CD4-positive, alpha-beta T cell (primary cell): ENCODE data around the gene OSM. TPM values are rescaled to one million over a fixed set of nuclear protein-coding genes. Genes with fewer than 3 reads are reported as not detected.

Experiments
- ATAC-seq: fragments of 200-7000 bp; cut with Tn5 transposase; one replicate; pipeline ENCODE4 v1.10.0; 2022; ENCODE audit warnings: mild to moderate bottlenecking; ENCODE audit not compliant: poor library complexity
- CTCF ChIA-PET: fragments of 350-600 bp; sonication (Branson Sonifier 250); formaldehyde crosslinking; loops from one replicate; lab custom pipeline; 2021; ENCODE audit warnings: antibody characterized with exemption, inconsistent platforms; lab: Charles Lee
- POLR2A ChIA-PET: fragments of 350-600 bp; sonication (Branson Sonifier 250); formaldehyde crosslinking; loops from one replicate; lab custom pipeline; 2021; ENCODE audit warnings: antibody characterized with exemption, inconsistent platforms; lab: Charles Lee
- DNase-seq, 14 experiments: peaks; one replicate each; pipeline ENCODE4 v3.0.0-alpha.2; 2013 to 2020; ENCODE audit warnings: mixed read lengths in 2 of 14
- H3K27ac ChIP-seq, 2 donors: one replicate each; pipeline versions ENCODE4 v1.5.1 to v1.7.0; 2013; ENCODE audit warnings: low read length in 2 of 2, low read depth in 1 of 2, mild to moderate bottlenecking in 1 of 2
- H3K27me3 ChIP-seq, 2 experiments: 1 replicate in 1 of 2; 2 replicates in 1 of 2; pipeline versions ENCODE4 v1.6.1 to v1.7.0; 2013; ENCODE audit warnings: low read length in 2 of 2, control low read depth in 1 of 2, mild to moderate bottlenecking in 1 of 2, moderate library complexity in 1 of 2; ENCODE audit not compliant: insufficient read depth in 2 of 2, control insufficient read depth in 1 of 2
- H3K36me3 ChIP-seq: one replicate; pipeline ENCODE4 v1.6.1; 2013; ENCODE audit warnings: low read length, control low read depth; ENCODE audit not compliant: insufficient read depth
- H3K4me1 ChIP-seq: one replicate; pipeline ENCODE4 v1.6.1; 2013; ENCODE audit warnings: low read length, control low read depth; ENCODE audit not compliant: insufficient read depth
- H3K4me3 ChIP-seq: one replicate; pipeline ENCODE4 v1.5.1; 2013; ENCODE audit warnings: mild to moderate bottlenecking, low read length, moderate library complexity
- H3K9me3 ChIP-seq, 2 experiments: 1 replicate in 1 of 2; 2 replicates in 1 of 2; pipeline versions ENCODE4 v1.6.1 to v1.7.0; 2013; ENCODE audit warnings: low read length in 2 of 2, mild to moderate bottlenecking in 2 of 2, control low read depth in 1 of 2, moderate library complexity in 1 of 2; ENCODE audit not compliant: control insufficient read depth in 1 of 2, insufficient read depth in 1 of 2
- H3K27ac Mint-ChIP-seq: one replicate; pipeline ENCODE4 v1.8.0; 2020; ENCODE audit warnings: mixed read lengths
- H3K27me3 Mint-ChIP-seq: one replicate; pipeline ENCODE4 v1.8.0; 2021; ENCODE audit warnings: mixed read lengths
- H3K36me3 Mint-ChIP-seq: one replicate; pipeline ENCODE4 v1.8.0; 2021; ENCODE audit warnings: low read depth, mixed read lengths
- H3K4me1 Mint-ChIP-seq: one replicate; pipeline ENCODE4 v1.8.0; 2021; ENCODE audit warnings: low read depth, mixed read lengths
- H3K4me3 Mint-ChIP-seq: one replicate; pipeline ENCODE4 v1.8.0; 2020; ENCODE audit warnings: mild to moderate bottlenecking, mixed read lengths
- H3K9me3 Mint-ChIP-seq: one replicate; pipeline ENCODE4 v1.8.0; 2020; ENCODE audit warnings: mixed read lengths
- intact Hi-C, 2 experiments: fragments of 100-400 bp; cut with DNase I in 1 of 2; cut with micrococcal nuclease in 1 of 2; formaldehyde crosslinking; loops; one replicate each; pipeline versions ENCODE4 v1.15.1 to v1.9.0; 2023 to 2025; cut with DNase I, micrococcal nuclease
- total RNA-seq, 174 experiments: library from RNA in 2 of 174; stranded (reverse) in 2 of 174; gene quantifications; one replicate each; pipeline ENCODE4 v1.2.3 and lab custom pipeline; 2021 to 2026
- TF ChIP-seq, protein P1 (sequence below): fragments of 200-600 bp; IDR thresholded peaks from one replicate; pipeline ENCODE4 v1.8.0; 2022; ENCODE audit warnings: antibody characterized with exemption, mild to moderate bottlenecking

The OSM gene
- total RNA-seq, 2 experiments from 2014 or later: 13.9 to 16.7 TPM

- Histone ChIP-seq H3K27me3 (no peaks in the 10 kb centered on the region), H3K36me3 (no peaks in the 10 kb centered on the region), H3K27ac (peak overlapping the region; percentile 14 to 39), H3K9me3 (no peaks in the 10 kb centered on the region), H3K4me3 (peak overlapping the region; percentile 39), H3K4me1 (peaks cover 68% of the 10 kb centered on the region)
- H3K4me3 Mint-ChIP-seq: peak overlapping the region; percentile 78
- TF ChIP-seq, protein P1, sequence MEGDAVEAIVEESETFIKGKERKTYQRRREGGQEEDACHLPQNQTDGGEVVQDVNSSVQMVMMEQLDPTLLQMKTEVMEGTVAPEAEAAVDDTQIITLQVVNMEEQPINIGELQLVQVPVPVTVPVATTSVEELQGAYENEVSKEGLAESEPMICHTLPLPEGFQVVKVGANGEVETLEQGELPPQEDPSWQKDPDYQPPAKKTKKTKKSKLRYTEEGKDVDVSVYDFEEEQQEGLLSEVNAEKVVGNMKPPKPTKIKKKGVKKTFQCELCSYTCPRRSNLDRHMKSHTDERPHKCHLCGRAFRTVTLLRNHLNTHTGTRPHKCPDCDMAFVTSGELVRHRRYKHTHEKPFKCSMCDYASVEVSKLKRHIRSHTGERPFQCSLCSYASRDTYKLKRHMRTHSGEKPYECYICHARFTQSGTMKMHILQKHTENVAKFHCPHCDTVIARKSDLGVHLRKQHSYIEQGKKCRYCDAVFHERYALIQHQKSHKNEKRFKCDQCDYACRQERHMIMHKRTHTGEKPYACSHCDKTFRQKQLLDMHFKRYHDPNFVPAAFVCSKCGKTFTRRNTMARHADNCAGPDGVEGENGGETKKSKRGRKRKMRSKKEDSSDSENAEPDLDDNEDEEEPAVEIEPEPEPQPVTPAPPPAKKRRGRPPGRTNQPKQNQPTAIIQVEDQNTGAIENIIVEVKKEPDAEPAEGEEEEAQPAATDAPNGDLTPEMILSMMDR: no peak
- peaks cover 69% of the 10 kb centered on the region for H3K4me1 Mint-ChIP-seq
- POLR2A ChIA-PET: interaction anchor here (1.1 kb wide), 1 partner anchor 25 kb away, joined by 3 read pairs; no protein-coding TSS in a partner anchor
- peak; percentile 76 for ATAC-seq
- peak overlapping the region; percentile 80 for H3K27ac Mint-ChIP-seq
- CTCF ChIA-PET: no interaction called here
- no peaks in the 10 kb centered on the region for H3K36me3 Mint-ChIP-seq
- no peaks in the 10 kb centered on the region for H3K27me3 Mint-ChIP-seq
- DNase-seq: peak; percentile 14 to 89 (median 32)
- no peaks in the 10 kb centered on the region for H3K9me3 Mint-ChIP-seq
- intact Hi-C loops: no loop called here
Observed at GRCh38 chr22:30221121-30221992, 45.3 kb downstream of the OSM start.

- Histone ChIP-seq H3K9me3 (no peaks in the 10 kb centered on the region), H3K27ac (peak overlapping the region; percentile 14 to 39), H3K36me3 (no peaks in the 10 kb centered on the region), H3K4me3 (peak overlapping the region; percentile 39), H3K27me3 (no peaks in the 10 kb centered on the region), H3K4me1 (peaks cover 59% of the 10 kb centered on the region)
- TF ChIP-seq, protein P1: no peak
- peaks cover 60% of the 10 kb centered on the region for H3K4me1 Mint-ChIP-seq
- no peaks in the 10 kb centered on the region for H3K36me3 Mint-ChIP-seq
- CTCF ChIA-PET: no interaction called here
- no peaks in the 10 kb centered on the region for H3K9me3 Mint-ChIP-seq
- DNase-seq (no peak), ATAC-seq (no peak)
- POLR2A ChIA-PET: interaction anchor here (0.6 kb wide), 1 partner anchor 47 kb away, joined by 3 read pairs; no protein-coding TSS in a partner anchor
- H3K4me3 Mint-ChIP-seq: peak overlapping the region; percentile 78
- H3K27me3 Mint-ChIP-seq: no peaks in the 10 kb centered on the region
- intact Hi-C loops: no loop called here
- H3K27ac Mint-ChIP-seq: peak overlapping the region; percentile 80
Observed at GRCh38 chr22:30220338-30221012, 46.2 kb downstream of the OSM start.

DNA sequence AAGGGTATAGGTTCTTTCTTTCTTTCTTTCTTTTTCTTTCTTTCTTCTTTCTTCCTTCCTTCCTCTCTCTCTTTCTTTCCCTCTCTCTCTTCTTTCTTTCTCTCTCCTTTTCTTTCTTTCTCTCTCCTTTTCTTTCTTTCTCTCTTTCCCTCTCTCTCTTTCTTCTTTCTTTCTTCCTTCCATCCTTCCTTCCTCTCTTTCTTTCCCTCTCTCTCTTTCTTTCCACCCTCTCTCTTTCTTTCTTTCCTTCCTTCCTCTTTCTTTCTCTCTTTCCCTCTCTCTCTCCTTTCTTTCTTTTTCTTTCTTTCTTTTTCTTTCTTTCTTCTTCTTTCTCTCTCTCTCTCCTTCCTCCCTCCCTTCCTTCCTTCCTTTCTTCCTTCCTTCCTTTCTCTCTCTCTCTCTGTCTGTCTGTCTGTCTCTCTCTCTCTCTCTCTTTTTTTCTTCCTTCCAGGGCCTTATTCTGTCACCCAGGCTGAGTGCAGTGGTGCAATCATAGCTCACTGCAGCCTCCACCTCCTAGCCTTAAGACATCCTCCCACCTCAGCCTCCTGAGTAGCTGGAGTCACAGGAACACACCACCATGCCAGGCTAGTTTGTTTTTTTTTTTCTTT is 46.9 kb downstream of the OSM start:
- ChIA-PET POLR2A (interaction anchor here (0.6 kb wide), 2 partner anchors 47 to 68 kb away, joined by 3 read pairs; no protein-coding TSS in a partner anchor), CTCF (no interaction called here)

More for the DNA sequence above, 46.9 kb downstream of the OSM start:
- intact Hi-C loops: no loop called here
- TF ChIP-seq, protein P1: no peak
- no peaks in the 10 kb centered on the region for H3K36me3 Mint-ChIP-seq
- H3K4me3 ChIP-seq: no peak overlapping the region
- no peaks in the 10 kb centered on the region for H3K27me3 Mint-ChIP-seq
- DNase-seq (no peak), ATAC-seq (no peak)
- peak overlapping the region; percentile 80 for H3K27ac Mint-ChIP-seq
- no peaks in the 10 kb centered on the region for H3K36me3 ChIP-seq
- H3K4me1 ChIP-seq: peaks cover 54% of the 10 kb centered on the region
- no peaks in the 10 kb centered on the region for H3K9me3 Mint-ChIP-seq
- H3K27me3 ChIP-seq: no peaks in the 10 kb centered on the region
- H3K9me3 ChIP-seq: no peaks in the 10 kb centered on the region
- H3K4me3 Mint-ChIP-seq: no peak overlapping the region
- H3K27ac ChIP-seq: no peak overlapping the region
- peaks cover 55% of the 10 kb centered on the region for H3K4me1 Mint-ChIP-seq
